ENCODE results near the gene GMDS.

DNA sequence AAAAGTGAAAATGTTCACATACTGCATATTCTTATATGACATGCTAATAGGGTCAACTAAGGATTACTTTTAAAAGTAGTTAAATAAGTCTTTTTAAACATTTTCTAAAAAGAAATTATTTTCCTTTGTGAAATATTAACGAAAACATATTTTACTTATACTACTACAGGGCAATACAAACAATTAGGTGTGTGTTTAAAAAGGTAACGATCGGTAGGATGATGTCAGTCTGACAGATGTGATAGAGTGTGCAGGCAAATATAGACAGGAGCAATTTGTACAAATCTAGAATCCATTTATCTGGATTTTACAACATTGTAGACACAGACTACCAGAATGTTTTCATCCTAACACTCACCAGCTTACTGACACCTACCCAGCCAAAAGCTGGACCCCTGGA, 378.2 kb downstream of the GMDS start:
- TF ChIP-seq, protein P1, sequence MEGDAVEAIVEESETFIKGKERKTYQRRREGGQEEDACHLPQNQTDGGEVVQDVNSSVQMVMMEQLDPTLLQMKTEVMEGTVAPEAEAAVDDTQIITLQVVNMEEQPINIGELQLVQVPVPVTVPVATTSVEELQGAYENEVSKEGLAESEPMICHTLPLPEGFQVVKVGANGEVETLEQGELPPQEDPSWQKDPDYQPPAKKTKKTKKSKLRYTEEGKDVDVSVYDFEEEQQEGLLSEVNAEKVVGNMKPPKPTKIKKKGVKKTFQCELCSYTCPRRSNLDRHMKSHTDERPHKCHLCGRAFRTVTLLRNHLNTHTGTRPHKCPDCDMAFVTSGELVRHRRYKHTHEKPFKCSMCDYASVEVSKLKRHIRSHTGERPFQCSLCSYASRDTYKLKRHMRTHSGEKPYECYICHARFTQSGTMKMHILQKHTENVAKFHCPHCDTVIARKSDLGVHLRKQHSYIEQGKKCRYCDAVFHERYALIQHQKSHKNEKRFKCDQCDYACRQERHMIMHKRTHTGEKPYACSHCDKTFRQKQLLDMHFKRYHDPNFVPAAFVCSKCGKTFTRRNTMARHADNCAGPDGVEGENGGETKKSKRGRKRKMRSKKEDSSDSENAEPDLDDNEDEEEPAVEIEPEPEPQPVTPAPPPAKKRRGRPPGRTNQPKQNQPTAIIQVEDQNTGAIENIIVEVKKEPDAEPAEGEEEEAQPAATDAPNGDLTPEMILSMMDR (IDR thresholded peaks at IDR 0.05; ENCODE audit: extremely low read depth in 1 of 2, insufficient read depth in 1 of 2, low read depth in 1 of 2, low read length in 2 of 2): no peak
- no peak for TF ChIP-seq EZH2 (IDR thresholded peaks at IDR 0.05; ENCODE audit: borderline replicate concordance, low read depth, low read length, severe bottlenecking)
- no peak for TF ChIP-seq POLR2AphosphoS5 (IDR thresholded peaks at IDR 0.05; ENCODE audit: insufficient read depth, low read depth, low read length)
- TF ChIP-seq, protein P2, sequence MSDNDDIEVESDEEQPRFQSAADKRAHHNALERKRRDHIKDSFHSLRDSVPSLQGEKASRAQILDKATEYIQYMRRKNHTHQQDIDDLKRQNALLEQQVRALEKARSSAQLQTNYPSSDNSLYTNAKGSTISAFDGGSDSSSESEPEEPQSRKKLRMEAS (IDR thresholded peaks at IDR 0.05; ENCODE audit: insufficient read depth, insufficient read length): no peak
- no peak for TF ChIP-seq POLR2A (IDR thresholded peaks at IDR 0.05; ENCODE audit: low read depth, low read length)

Measured in endothelial cell of umbilical vein (primary cell).